GM12875 (cell line): Measurements from ENCODE around the gene CDH5.

Source experiments
- H3K4me3 ChIP-seq: one replicate; pipeline ENCODE4 v1.5.1; 2011; ENCODE audit warnings: low read depth, low read length, control low read depth
- CTCF ChIP-seq: IDR thresholded peaks from 2 replicates; pipeline ENCODE4 v1.5.1; 2011; ENCODE audit warnings: low read depth, mild to moderate bottlenecking, control low read depth, inconsistent platforms, low read length, moderate library complexity, borderline replicate concordance; ENCODE audit not compliant: insufficient read depth

The CDH5 gene

GRCh38 chr16:66391726-66392670 is 25.5 kb downstream of the CDH5 start:
- TF ChIP-seq CTCF: no peak
- no peak overlapping the region for H3K4me3 ChIP-seq

- no peak for TF ChIP-seq CTCF
- no peak overlapping the region for H3K4me3 ChIP-seq
Measured at GRCh38 chr16:66395806-66396555, 29.5 kb downstream of the CDH5 start.

- H3K4me3 ChIP-seq: no peak overlapping the region
- no peak for TF ChIP-seq CTCF
Measured at GRCh38 chr16:66397736-66398433, 31.4 kb downstream of the CDH5 start.

- no peak overlapping the region for H3K4me3 ChIP-seq
Measured at GRCh38 chr16:66399031-66399430, 32.5 kb downstream of the CDH5 start.

GRCh38 chr16:66399930-66400329 is 33.4 kb downstream of the CDH5 start:
- no peak for TF ChIP-seq CTCF
- H3K4me3 ChIP-seq: no peak overlapping the region

More at GRCh38 chr16:66399031-66399430, 32.5 kb downstream of the CDH5 start:
- TF ChIP-seq CTCF: no peak

GRCh38 chr16:66400503-66401380 is 34.3 kb downstream of the CDH5 start:
- no peak for TF ChIP-seq CTCF
- no peak overlapping the region for H3K4me3 ChIP-seq
